HG03558 (cell line): ENCODE data around the gene UBE2E1.

ENCODE experiments used
- ATAC-seq: cut with Tn5 transposase; IDR thresholded peaks from one replicate; pipeline ENCODE4 v1.9.1; 2021; ENCODE audit warnings: moderate number of reproducible peaks; ENCODE audit not compliant: unreplicated experiment; ENCODE audit errors: extremely low read depth

Gene UBE2E1

GRCh38 chr3:23805633-23806533 lies at the start of gene UBE2E1:
Gene UBE2E1 (plus strand): TSS chr3:23805955. CDS start chr3:23807270, 1,315 bp downstream.
- peak; percentile 47 for ATAC-seq

- no peak for ATAC-seq
These were observed 49.4 kb upstream of the UBE2E1 start for GRCh38 chr3:23756206-23756840.

- ATAC-seq, result no peak
These were observed 47.4 kb upstream of the UBE2E1 start for GRCh38 chr3:23758253-23758838.

- ATAC-seq, result no peak
These were observed 45.4 kb upstream of the UBE2E1 start for GRCh38 chr3:23760325-23760724.

- ATAC-seq, result peak; percentile 23
These were observed 44.8 kb upstream of the UBE2E1 start for GRCh38 chr3:23760871-23761373.

- no peak for ATAC-seq
These were observed 44.3 kb upstream of the UBE2E1 start for GRCh38 chr3:23761440-23761896.

GRCh38 chr3:23762214-23762613 lies 43.5 kb upstream of the UBE2E1 start:
- peak; percentile 87 for ATAC-seq

GRCh38 chr3:23762759-23763477 lies 42.8 kb upstream of the UBE2E1 start:
- ATAC-seq, result no peak

GRCh38 chr3:23764407-23764806 lies 41.3 kb upstream of the UBE2E1 start:
- ATAC-seq, result no peak

- ATAC-seq, result no peak
These were observed 38.2 kb upstream of the UBE2E1 start for GRCh38 chr3:23767546-23767945.

- no peak for ATAC-seq
These were observed 30.4 kb upstream of the UBE2E1 start for GRCh38 chr3:23775254-23775909.

GRCh38 chr3:23776352-23776891 lies 29.3 kb upstream of the UBE2E1 start:
- ATAC-seq, result no peak

- ATAC-seq, result no peak
These were observed 27.3 kb upstream of the UBE2E1 start for GRCh38 chr3:23778446-23778845.

- ATAC-seq, result no peak
These were observed 25.9 kb upstream of the UBE2E1 start for GRCh38 chr3:23779841-23780240.

- no peak for ATAC-seq
These were observed 24.7 kb upstream of the UBE2E1 start for GRCh38 chr3:23781051-23781450.

GRCh38 chr3:23781871-23782270 lies 23.9 kb upstream of the UBE2E1 start:
- ATAC-seq, result no peak

- no peak for ATAC-seq
These were observed 20.6 kb upstream of the UBE2E1 start for GRCh38 chr3:23785097-23785645.

- ATAC-seq, result no peak
These were observed 19.9 kb upstream of the UBE2E1 start for GRCh38 chr3:23785882-23786281.

- ATAC-seq, result no peak
These were observed 14.1 kb upstream of the UBE2E1 start for GRCh38 chr3:23791678-23792077.
